HG02852 (cell line): ENCODE measurements around the gene DPEP1.
"Not testable (repeated sequence)": the region's sequence is repeated elsewhere in the genome, so short reads cannot be mapped to it uniquely, and the experiment has no call there.

Source experiments
- ATAC-seq: cut with Tn5 transposase; IDR thresholded peaks from one replicate; pipeline ENCODE4 v1.9.1; 2021; ENCODE audit warnings: mild to moderate bottlenecking, moderate library complexity; ENCODE audit not compliant: unreplicated experiment

Gene DPEP1

GRCh38 chr16:89613231-89613953, at the start of gene DPEP1:
Gene DPEP1, plus strand, starts transcription at chr16:89613642. Its CDS starts 16,769 bp downstream, at chr16:89630411.
- no peak for ATAC-seq

- ATAC-seq: no peak
Measured at GRCh38 chr16:89564476-89565255, 48.8 kb upstream of the DPEP1 start.

- no peak for ATAC-seq
Measured at GRCh38 chr16:89565256-89565505, 48.3 kb upstream of the DPEP1 start.

- ATAC-seq: no peak
Measured at GRCh38 chr16:89565506-89566372, 47.7 kb upstream of the DPEP1 start.

- ATAC-seq: no peak
Measured at GRCh38 chr16:89567656-89568594, 45.5 kb upstream of the DPEP1 start.

GRCh38 chr16:89569506-89570341, 43.7 kb upstream of the DPEP1 start:
- ATAC-seq: no peak

- ATAC-seq: no peak
Measured at GRCh38 chr16:89570342-89570923, 43.0 kb upstream of the DPEP1 start.

GRCh38 chr16:89570983-89571598, 42.4 kb upstream of the DPEP1 start:
- ATAC-seq: not testable (repeated sequence)

- no peak for ATAC-seq
Measured at GRCh38 chr16:89571636-89572035, 41.8 kb upstream of the DPEP1 start.

GRCh38 chr16:89572073-89572484, 41.4 kb upstream of the DPEP1 start:
- ATAC-seq: no peak

- no peak for ATAC-seq
Measured at GRCh38 chr16:89572485-89573205, 40.8 kb upstream of the DPEP1 start.

- ATAC-seq: no peak
Measured at GRCh38 chr16:89573826-89574680, 39.4 kb upstream of the DPEP1 start.

GRCh38 chr16:89574681-89575246, 38.7 kb upstream of the DPEP1 start:
- no peak for ATAC-seq

- ATAC-seq: no peak
Measured at GRCh38 chr16:89575247-89576152, 37.9 kb upstream of the DPEP1 start, which contains the start of gene CPNE7. Gene CPNE7, plus strand, starts transcription at chr16:89575758. Its CDS starts 140 bp downstream, at chr16:89575898.

- no peak for ATAC-seq
Measured at GRCh38 chr16:89576153-89577054, 37.0 kb upstream of the DPEP1 start.
